ENCODE results near the gene PANX1.

Gene PANX1

GRCh38 chr11:94130298-94131046 lies 1.8 kb downstream of the PANX1 start:
- no peak for DNase-seq

GRCh38 chr11:94131047-94131717 lies 2.5 kb downstream of the PANX1 start:
- DNase-seq, result no peak

GRCh38 chr11:94131718-94132115 lies 3.1 kb downstream of the PANX1 start:
- no peak for DNase-seq

- peak; percentile 84 for DNase-seq
These were observed 3.5 kb downstream of the PANX1 start for GRCh38 chr11:94132152-94132558.

GRCh38 chr11:94132823-94133408 lies 4.3 kb downstream of the PANX1 start:
- DNase-seq, result no peak

GRCh38 chr11:94133752-94134151 lies 5.1 kb downstream of the PANX1 start:
- no peak for DNase-seq

- peak; percentile 60 for DNase-seq
These were observed 6.2 kb downstream of the PANX1 start for GRCh38 chr11:94134651-94135512.

- DNase-seq, result peak; percentile 84
These were observed 10.8 kb downstream of the PANX1 start for GRCh38 chr11:94139416-94139815.

GRCh38 chr11:94140154-94140655 lies 11.6 kb downstream of the PANX1 start:
- no peak for DNase-seq

- peak; percentile 58 for DNase-seq
These were observed 13.1 kb downstream of the PANX1 start for GRCh38 chr11:94141511-94142307.

GRCh38 chr11:94142308-94143281 lies 14.0 kb downstream of the PANX1 start:
- DNase-seq, result peak; percentile 71

- no peak for DNase-seq
These were observed 15.6 kb downstream of the PANX1 start for GRCh38 chr11:94144216-94144615.

GRCh38 chr11:94144664-94145063 lies 16.0 kb downstream of the PANX1 start:
- DNase-seq, result no peak

- DNase-seq, result no peak
These were observed 16.8 kb downstream of the PANX1 start for GRCh38 chr11:94145431-94145830.

GRCh38 chr11:94145916-94146315 lies 17.3 kb downstream of the PANX1 start:
- no peak for DNase-seq

GRCh38 chr11:94147433-94147845 lies 18.8 kb downstream of the PANX1 start:
- no peak for DNase-seq

GRCh38 chr11:94148189-94148588 lies 19.5 kb downstream of the PANX1 start:
- no peak for DNase-seq

- DNase-seq, result no peak
These were observed 20.9 kb downstream of the PANX1 start for GRCh38 chr11:94149431-94150017.

- no peak for DNase-seq
These were observed 21.4 kb downstream of the PANX1 start for GRCh38 chr11:94150056-94150455.
